ENCODE results near the gene SMIM44.
"Not testable (repeated sequence)": the region's sequence is repeated elsewhere in the genome, so short reads cannot be mapped to it uniquely, and the experiment has no call there.

SMIM44 gene

DNA sequence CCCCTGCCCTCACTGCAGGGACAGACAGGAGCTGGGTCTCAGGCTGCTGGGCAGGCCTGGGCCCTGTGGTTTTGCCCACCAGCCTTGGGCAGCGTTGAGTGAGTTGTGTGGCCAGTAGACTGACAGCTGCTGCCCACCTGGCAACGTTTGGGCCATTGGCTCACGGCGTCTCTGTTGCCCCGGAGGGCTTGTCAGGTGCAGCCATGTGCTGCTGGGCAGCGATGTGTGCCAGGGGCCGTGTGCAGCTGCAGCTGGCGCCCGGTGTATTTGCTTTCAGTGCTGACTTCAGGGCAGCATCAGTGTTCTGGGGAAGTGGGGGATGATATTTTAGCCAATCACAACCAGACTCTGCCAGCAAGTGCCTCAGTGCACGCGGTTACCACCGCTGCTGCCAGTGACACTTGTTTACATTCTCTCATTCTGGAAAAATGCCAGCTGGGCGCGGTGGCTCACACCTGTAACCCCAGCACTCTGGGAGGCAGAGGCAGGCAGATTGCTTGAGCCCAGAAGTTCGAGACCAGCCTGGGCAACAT is 33.5 kb upstream of the SMIM44 start:
- peak; percentile 45 for DNase-seq

DNA sequence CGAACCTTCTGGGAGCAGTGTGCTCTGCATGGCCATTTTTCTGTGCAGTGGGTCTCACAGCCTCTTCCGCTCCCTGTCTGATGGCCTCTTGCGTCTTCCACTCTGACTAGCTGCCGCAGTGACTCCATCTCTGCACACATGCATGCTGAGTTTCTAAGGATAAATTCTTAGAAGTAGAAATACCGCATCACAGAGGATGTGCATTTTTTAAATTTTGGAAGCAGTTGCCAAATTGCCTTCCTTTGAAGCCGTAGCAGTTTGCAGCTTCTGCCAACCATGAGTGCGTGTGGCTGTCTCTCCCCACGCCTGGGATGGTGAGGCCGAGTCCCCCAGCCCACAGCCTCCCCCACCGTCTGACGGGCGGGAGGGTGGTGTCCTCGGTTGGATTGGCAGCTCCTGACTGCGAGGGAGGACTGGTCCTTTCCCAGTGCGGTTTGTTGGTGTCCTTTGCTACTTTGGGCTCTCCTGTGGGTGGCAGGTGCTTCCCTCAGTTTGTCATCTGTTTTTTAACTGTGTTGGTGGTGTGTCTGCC is 32.7 kb upstream of the SMIM44 start:
- DNase-seq = no peak

- DNase-seq = no peak
These were observed 31.7 kb upstream of the SMIM44 start for GRCh38 chr19:3514930-3515329.

DNA sequence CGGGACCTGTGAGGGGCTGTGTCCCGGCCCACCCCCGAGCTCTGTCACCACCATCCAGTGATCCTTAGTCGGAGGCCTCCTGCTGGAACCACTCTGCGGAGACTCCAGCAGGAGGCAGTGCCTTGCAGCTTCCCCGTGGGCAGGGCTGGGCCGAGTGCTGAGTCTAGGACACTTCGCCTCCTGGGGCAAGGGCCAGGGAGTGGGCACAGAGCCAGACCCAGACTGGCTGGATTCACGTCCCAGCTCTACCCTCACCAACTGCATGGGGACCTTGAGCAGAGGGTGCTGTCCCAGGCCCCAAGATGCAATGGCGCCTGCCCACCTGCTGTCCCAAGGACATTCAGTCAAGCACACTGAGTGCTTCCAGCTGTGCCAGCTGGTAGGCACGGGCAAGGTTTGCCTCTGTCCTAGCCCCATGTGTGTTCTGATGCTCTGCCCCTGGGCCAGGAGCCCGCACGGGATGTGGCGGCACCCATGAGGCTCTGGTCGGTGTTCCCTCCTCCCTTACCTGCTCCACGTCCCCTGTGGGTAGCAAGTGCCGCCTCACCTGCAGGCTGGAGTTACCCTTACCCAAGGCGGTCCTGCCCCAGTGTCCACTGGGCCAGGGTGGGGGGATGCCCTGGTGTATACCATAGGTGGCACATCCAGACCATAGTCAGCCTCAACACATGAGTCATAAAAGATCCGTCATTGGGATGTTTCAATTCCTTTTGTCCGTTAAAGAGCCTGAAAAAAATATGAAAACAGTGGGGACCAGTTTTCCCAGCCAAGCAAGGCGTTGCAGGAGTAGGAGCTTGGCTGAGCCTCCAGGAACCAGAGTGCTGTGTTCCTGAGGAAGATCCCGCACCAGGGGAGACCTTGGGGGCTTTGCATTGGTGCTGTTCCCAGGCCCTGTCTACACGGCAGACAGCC is 30.2 kb upstream of the SMIM44 start:
- no peak for DNase-seq

DNA sequence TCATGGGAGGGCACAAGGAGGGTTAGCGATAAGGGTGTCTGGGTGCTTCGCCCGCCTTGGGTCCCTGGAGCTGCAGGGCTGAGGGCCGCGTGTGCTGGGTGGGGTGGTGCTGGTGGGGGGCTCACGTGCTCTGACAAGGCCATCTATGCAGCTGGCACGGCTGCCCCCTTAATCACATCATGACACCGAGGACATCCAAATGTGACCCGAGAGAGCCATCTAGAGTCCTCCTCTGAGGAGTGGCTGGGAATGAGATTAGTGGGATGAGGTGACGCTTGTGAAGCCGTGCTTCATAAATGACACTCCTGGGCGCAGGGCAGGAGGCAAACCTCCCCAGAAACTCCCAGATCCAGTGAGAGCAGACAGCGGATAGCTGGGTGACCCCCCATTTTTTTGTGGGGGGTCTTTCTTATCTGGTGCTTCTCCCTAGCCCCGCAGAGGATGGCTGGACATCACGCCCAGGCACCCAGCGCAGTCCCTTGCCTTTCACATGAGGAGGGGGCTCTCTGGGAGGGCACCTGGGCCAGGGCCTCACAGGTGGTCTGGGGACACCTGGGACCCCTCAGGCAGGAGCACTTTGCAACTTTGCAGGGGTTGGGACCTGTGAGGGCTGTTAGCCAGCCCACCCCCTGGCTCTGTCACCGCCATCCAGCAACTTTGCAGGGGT is 29.5 kb upstream of the SMIM44 start:
- no peak for DNase-seq

- DNase-seq = no peak
These were observed 28.4 kb upstream of the SMIM44 start for GRCh38 chr19:3511506-3512251.

GRCh38 chr19:3510727-3511126 is 27.5 kb upstream of the SMIM44 start:
- no peak for DNase-seq

GRCh38 chr19:3509566-3509989 is 26.3 kb upstream of the SMIM44 start:
- no peak for DNase-seq

DNA sequence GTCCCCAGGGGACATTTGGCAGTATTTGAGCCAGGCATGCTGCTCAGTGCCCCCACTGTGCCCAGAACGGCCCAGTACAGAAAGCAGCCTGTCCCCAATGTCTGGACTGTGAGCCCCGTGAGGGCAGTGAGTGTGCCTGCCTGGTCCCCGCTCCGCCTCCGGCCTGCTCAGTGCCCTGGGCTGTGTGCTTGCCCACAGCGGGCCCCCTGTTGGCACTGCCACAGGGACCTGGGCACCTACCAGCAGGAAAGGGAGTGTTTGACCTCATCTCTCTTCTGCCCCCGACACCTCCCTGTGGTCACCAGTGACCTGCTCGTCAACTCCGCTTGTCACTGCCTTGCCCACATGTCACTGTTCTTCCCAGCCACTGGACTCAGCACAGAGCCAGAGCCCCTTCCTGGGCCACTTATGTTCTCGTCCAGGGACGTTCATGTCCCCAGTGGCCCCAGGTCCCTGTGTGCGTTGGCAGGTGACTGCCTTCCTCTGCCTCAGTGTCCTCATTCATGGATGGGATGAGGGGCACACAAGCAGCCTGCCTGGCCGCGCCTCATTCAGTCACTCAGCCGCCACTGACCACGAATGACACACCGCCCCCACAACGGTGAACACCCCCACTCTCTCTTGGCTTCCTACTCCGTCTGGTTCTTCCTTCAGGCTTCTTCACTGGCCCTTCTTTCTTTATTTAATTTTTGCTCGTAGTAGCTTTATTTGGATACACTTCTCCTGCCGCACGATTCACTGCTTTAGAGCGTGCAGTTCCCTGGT is 25.7 kb upstream of the SMIM44 start:
- no peak for DNase-seq

DNA sequence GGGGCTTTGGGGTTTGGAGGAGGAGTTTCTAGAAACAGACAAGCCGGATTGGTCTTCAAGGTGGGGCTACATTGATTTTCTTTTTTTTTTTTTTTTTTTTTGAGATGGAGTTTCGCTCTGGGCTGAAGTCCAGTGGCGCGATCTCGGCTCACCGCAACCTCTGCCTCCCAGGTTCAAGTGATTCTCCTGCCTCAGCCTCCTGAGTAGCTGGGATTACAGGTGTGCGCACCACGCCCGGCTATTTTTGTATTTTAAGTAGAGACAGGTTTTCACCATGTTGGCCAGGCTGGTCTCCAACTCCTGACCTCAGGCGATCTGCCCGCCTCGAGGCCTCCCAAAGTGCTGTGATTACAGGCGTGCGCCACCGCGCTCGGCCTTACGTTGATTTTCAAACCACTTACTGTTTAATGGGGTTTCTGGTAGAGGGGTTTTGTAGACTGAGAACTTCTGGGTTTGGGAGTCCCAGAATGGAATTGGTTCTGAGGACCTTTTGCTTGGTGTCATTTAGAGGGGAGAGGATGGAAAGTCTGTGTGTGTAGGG is 24.9 kb upstream of the SMIM44 start:
- not testable (repeated sequence) for DNase-seq

- peak; percentile 51 for DNase-seq
These were observed 24.3 kb upstream of the SMIM44 start for GRCh38 chr19:3507371-3508120.

GRCh38 chr19:3506384-3507340 is 23.4 kb upstream of the SMIM44 start:
- peak; percentile 22 for DNase-seq

DNA sequence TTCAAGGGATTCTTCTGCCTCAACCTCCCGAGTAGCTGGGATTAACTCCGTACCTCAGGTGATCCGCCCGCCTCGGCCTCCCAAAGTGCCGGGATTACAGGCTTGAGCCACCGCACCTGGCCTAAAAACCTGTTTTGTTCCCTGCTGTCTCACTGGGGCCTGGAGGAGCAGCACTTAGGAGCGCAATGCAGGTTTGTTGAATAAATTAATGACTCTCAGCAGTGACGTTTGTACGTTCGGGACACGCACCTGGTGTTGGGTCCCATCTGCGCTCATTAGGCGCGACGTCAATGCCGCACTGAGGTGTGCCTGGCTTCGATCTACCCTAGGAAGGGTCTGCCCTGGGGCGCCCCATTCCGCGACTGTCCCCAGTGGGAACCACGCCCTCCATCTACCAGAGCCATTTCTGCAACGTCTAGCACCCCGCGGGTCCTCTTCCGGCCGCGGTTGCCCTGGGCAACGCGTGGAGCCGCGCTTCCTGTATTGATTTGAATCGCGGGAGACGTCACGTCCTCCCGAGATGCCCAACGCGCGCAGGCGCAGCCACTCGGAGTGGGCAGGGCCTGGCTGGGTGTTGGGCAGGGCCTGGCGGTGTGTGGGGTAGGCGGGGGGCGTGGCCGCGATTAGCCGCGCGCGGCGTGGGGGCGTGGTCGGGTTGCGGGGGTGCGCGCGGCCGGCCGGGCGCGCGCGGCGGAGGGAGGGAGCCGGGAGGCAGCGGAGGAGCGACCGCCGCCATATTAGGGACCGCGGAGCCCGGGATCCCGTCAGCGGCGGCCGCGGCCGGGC is 22.6 kb upstream of the SMIM44 start, which contains the start of gene FZR1:
Gene FZR1, plus strand, starts transcription at position 714 of the 786 bp plus-strand sequence. CDS start 16,679 bp downstream, outside the sequence.
- DNase-seq = peak; percentile 99

- DNase-seq = no peak
These were observed 21.5 kb upstream of the SMIM44 start for GRCh38 chr19:3504735-3505134.

DNA sequence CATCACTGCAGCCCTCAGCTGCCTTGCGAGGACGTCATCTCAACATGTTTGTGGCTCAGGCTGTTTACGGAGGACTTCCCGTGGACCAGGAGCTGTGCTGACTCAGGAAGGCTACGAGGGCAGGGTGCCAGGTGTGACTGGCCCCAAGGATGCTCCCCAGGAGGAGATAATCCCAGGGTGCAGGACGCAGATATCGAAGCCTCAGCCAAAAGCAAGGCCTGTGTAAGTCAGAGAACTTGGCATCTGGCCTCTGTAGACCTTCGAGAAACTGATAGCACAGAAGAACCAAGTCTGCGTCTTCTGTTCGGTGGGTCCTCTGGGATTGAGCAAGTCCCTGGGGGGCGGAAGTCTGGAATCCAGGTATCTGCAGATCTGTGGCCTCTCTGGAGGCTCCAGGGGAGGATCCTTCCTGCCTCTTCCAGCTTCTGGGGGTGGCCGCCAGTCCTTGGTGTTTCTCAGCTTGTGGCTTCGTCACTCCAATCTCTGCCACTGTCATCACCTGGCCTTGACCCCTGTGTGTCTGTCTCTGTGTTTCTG is 19.9 kb upstream of the SMIM44 start:
- DNase-seq = no peak

DNA sequence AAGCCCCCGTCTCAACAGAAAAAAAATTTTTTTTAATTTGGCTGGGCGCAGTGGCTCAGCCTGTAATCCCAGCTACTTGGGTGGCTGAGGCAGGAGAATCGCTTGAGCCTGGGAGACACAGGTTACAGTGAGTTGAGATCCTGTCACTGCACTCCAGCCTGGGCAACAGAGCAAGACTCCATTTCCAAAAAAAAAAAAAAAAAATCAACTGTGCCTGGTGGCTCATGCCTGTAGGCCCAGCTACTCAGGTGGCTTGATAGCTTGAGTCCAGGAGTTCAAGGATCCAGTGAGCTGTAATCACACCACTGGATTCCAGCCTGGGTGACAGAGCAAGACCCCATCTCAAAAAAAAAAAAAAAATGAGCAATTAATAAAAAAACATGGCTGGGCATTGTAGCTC is 18.5 kb upstream of the SMIM44 start:
- DNase-seq = no peak

GRCh38 chr19:3500429-3501101 is 17.3 kb upstream of the SMIM44 start, which contains the start of gene DOHH:
Gene DOHH (minus strand): TSS chr19:3500674. CDS start chr19:3496814, 3,860 bp downstream.
- peak; percentile 95 for DNase-seq

Data from activated CD4-positive, alpha-beta T cell treated with anti-CD3 and anti-CD28 coated beads, Interleukin-2, amount 50 U/mL, for 1 hour (primary cell).